Left ventricle myocardium inferior (tissue), 1 donor: ENCODE results near the gene COL4A2. TPM values are rescaled to one million over a fixed set of nuclear protein-coding genes. Genes with fewer than 3 reads are reported as not detected.

Source experiments
- DNase-seq: peaks from one replicate; pipeline ENCODE4 v3.0.0-alpha.2; 2020
- H3K27ac ChIP-seq: fragments of 200-600 bp; replicated peaks from 2 replicates; pipeline ENCODE4 v1.8.0; 2021
- H3K27me3 ChIP-seq: fragments of 200-600 bp; 2 replicates; pipeline ENCODE4 v1.8.0; 2021; ENCODE audit warnings: low read depth
- H3K36me3 ChIP-seq: fragments of 200-600 bp; 2 replicates; pipeline ENCODE4 v1.8.0; 2021
- H3K4me1 ChIP-seq: fragments of 200-600 bp; 2 replicates; pipeline ENCODE4 v1.8.0; 2021
- H3K4me3 ChIP-seq: fragments of 200-600 bp; 2 replicates; pipeline ENCODE4 v1.8.0; 2021; ENCODE audit warnings: mild to moderate bottlenecking, moderate library complexity
- H3K9me3 ChIP-seq: fragments of 200-600 bp; replicated peaks from 2 replicates; pipeline ENCODE4 v1.8.0; 2021
- CTCF ChIP-seq: fragments of 200-600 bp; IDR thresholded peaks from 2 replicates; pipeline ENCODE4 v1.8.0; 2021; ENCODE audit warnings: antibody characterized with exemption, mild to moderate bottlenecking, borderline replicate concordance
- intact Hi-C: fragments of 100-400 bp; cut with micrococcal nuclease; formaldehyde crosslinking; loops from one replicate; pipeline ENCODE4 v1.11.0; 2022
- total RNA-seq: library from RNA; stranded (reverse); fragmentation: NEBNext Ultra II Directional; extraction: Animal tissue kit (Norgen Biotek cat#: 25700); gene quantifications from one replicate; pipeline ENCODE4 v1.2.1, GENCODE V29; 2021
- donor health status: DM: no; HTN: yes; CAD: no; lungs with severe emphysema.

Gene COL4A2
- total RNA-seq, 1 donor from 2014 or later, result 117 TPM

GRCh38 chr13:110276553-110276950 is 30.5 kb upstream of the COL4A2 start:
- peak overlapping the region; percentile 57 for H3K27ac ChIP-seq
- peaks cover 94% of the 10 kb centered on the region for H3K4me1 ChIP-seq
- intact Hi-C loops, result no loop called here
- H3K27me3 ChIP-seq, result no peaks in the 10 kb centered on the region
- no peak overlapping the region for H3K4me3 ChIP-seq
- no peaks in the 10 kb centered on the region for H3K9me3 ChIP-seq
- no peak for DNase-seq
- peaks cover 5% of the 10 kb centered on the region for H3K36me3 ChIP-seq
- no peak for TF ChIP-seq CTCF

DNA sequence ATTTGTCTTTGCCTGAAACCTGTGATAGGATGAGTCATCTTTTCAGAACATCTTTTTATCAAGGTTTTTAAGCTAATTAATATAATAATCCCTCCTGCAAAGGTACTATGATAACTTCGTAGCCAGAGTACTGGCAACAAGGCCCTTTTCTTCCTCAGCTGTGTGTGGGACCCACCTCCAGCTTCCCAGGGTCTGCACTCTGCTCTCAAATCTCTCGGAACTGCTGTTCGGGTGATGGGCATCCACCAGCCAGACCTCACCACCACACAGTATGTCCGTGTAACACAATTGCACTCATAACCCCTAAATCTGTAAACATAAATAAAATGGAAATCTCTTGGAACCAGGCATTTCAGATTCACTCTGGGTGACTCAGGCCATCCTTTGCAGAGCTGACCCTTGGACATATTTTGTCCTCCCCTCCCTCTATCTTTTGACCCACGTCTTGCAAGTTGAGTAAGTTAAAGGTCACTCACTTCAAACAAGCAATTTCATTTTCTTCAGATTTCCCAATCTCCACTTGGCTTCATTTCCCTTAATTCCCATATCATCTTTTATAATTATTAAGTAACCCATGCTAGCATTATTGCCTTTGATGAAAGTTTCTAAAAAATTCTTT is 29.6 kb upstream of the COL4A2 start:
- Histone ChIP-seq H3K36me3 (peaks cover 5% of the 10 kb centered on the region), H3K4me1 (peaks cover 95% of the 10 kb centered on the region), H3K9me3 (no peaks in the 10 kb centered on the region), H3K27me3 (no peaks in the 10 kb centered on the region), H3K27ac (peak overlapping the region; percentile 57), H3K4me3 (no peak overlapping the region)
- intact Hi-C loops, result no loop called here
- TF ChIP-seq CTCF, result no peak
- no peak for DNase-seq

GRCh38 chr13:110278859-110279258 is 28.2 kb upstream of the COL4A2 start:
- Histone ChIP-seq H3K9me3 (no peaks in the 10 kb centered on the region), H3K4me3 (no peak overlapping the region), H3K27ac (peak overlapping the region; percentile 57), H3K4me1 (peaks cover 98% of the 10 kb centered on the region), H3K27me3 (no peaks in the 10 kb centered on the region), H3K36me3 (no peaks in the 10 kb centered on the region)
- intact Hi-C loops, result no loop called here
- no peak for TF ChIP-seq CTCF
- no peak for DNase-seq

DNA sequence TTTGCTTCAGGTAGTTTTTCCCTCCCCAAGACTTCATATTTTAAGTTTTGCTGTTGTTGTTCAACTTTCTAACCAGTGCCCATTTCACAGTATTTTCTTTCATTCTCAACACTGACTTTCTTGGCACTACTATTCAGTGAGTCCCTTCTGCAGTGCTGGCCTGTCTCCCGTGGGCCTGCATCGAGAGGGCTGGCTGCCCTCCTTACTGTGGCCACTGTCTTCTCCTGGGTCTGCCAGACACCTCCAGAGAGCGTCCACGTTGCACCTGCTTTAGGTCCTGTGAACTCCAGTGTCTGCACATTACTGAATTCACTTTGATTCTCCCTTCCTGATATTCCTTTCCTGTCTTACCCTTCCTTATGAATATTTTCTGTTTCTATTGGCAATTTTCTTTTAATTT is 27.4 kb upstream of the COL4A2 start:
- no peaks in the 10 kb centered on the region for H3K9me3 ChIP-seq
- no peak for TF ChIP-seq CTCF
- H3K4me3 ChIP-seq, result no peak overlapping the region
- H3K27ac ChIP-seq, result peak overlapping the region; percentile 57
- H3K27me3 ChIP-seq, result no peaks in the 10 kb centered on the region
- no peak for DNase-seq
- intact Hi-C loops, result no loop called here
- no peaks in the 10 kb centered on the region for H3K36me3 ChIP-seq
- H3K4me1 ChIP-seq, result peaks cover 98% of the 10 kb centered on the region

DNA sequence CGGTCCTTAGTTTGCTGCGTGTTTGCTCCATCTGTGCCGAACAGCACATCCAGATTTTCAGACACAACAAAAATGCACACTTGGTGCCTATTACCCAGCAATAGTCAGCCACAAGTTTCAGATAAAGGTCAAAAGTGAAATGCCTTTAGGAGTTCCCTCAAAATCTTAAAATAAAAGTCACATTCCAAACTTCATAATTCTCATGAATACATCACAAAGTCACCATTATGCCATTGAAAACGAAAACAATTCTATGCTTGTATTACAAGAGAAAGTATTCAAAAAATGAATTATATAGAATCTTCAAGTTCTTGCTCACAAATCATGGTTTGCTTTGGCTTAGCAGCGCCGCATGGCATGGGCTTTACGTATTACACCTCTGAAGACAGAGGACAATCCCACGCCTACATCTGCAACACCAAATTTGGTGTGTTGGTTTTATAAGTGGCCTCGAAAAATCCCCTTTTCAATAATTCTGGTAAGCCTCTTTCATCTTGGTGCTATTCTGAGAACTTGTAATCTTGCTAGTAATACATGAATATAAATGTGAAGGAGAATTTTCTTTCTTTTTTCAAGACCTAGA is 26.8 kb upstream of the COL4A2 start:
- no peak for TF ChIP-seq CTCF
- H3K4me1 ChIP-seq, result peaks cover 98% of the 10 kb centered on the region
- no peak overlapping the region for H3K4me3 ChIP-seq
- no peaks in the 10 kb centered on the region for H3K27me3 ChIP-seq
- H3K36me3 ChIP-seq, result no peaks in the 10 kb centered on the region
- intact Hi-C loops, result no loop called here
- H3K9me3 ChIP-seq, result no peaks in the 10 kb centered on the region
- peak overlapping the region; percentile 57 for H3K27ac ChIP-seq
- no peak for DNase-seq
